Colonic mucosa (tissue), 4 donors: ENCODE data around the gene C19orf44. TPM values are rescaled to one million over a fixed set of nuclear protein-coding genes. Genes with fewer than 3 reads are reported as not detected.

ENCODE experiments used
- DNase-seq: peaks from one replicate; pipeline ENCODE4 v3.0.0-alpha.2; 2020
- H3K27ac ChIP-seq: fragments of 200-600 bp; one replicate; pipeline ENCODE4 v1.8.0; 2021
- H3K27me3 ChIP-seq: fragments of 200-600 bp; one replicate; pipeline ENCODE4 v1.8.0; 2021
- H3K36me3 ChIP-seq: fragments of 200-600 bp; one replicate; pipeline ENCODE4 v1.8.0; 2021
- H3K4me1 ChIP-seq: fragments of 200-600 bp; one replicate; pipeline ENCODE4 v1.8.0; 2021; ENCODE audit warnings: mild to moderate bottlenecking
- H3K4me3 ChIP-seq: fragments of 200-600 bp; one replicate; pipeline ENCODE4 v1.8.0; 2021
- H3K9ac ChIP-seq, 2 donors: one replicate each; pipeline ENCODE4 v1.7.0; 2013; ENCODE audit warnings: control low read depth in 2 of 2, low read depth in 2 of 2, low read length in 2 of 2
- H3K9me3 ChIP-seq: fragments of 200-600 bp; one replicate; pipeline ENCODE4 v1.8.0; 2021
- CTCF ChIP-seq: fragments of 200-600 bp; IDR thresholded peaks from one replicate; pipeline ENCODE4 v1.8.0; 2022; ENCODE audit warnings: antibody characterized with exemption, mild to moderate bottlenecking
- intact Hi-C: fragments of 100-400 bp; cut with DNase I; formaldehyde crosslinking; loops from one replicate; pipeline ENCODE4 v1.14.1; 2022
- total RNA-seq, 2 donors: library from RNA; stranded (reverse); fragmentation: NEBNext Ultra II Directional in 1 of 2; extraction: Animal tissue kit (Norgen Biotek cat#: 25700) in 1 of 2; gene quantifications; one replicate each; pipeline ENCODE4 v1.2.1, GENCODE V29; 2021
- donor health status: healthy.
- donor health status: DM: no; HTN: no; CAD: no.
- donor health status: DM: no; HTN: no; CAD: no.

The C19orf44 gene
- total RNA-seq, 2 donors from 2014 or later = 2.4 to 3.2 TPM

GRCh38 chr19:16532440-16533234 lies 36.4 kb downstream of the C19orf44 start:
- TF ChIP-seq CTCF = no peak
- intact Hi-C loops = no loop called here
- Histone ChIP-seq H3K4me1 (no peaks in the 10 kb centered on the region), H3K9ac (no peak overlapping the region), H3K27ac (no peak overlapping the region), H3K27me3 (no peaks in the 10 kb centered on the region), H3K4me3 (no peak overlapping the region), H3K36me3 (peaks cover 43% of the 10 kb centered on the region), H3K9me3 (no peaks in the 10 kb centered on the region)
- DNase-seq = no peak

- Histone ChIP-seq H3K27ac (no peak overlapping the region), H3K9ac (no peak overlapping the region), H3K9me3 (no peaks in the 10 kb centered on the region), H3K27me3 (no peaks in the 10 kb centered on the region), H3K4me3 (no peak overlapping the region), H3K36me3 (peaks cover 27% of the 10 kb centered on the region), H3K4me1 (peaks cover 9% of the 10 kb centered on the region)
- intact Hi-C loops = no loop called here
- no peak for DNase-seq
- TF ChIP-seq CTCF = no peak
These were observed 39.2 kb downstream of the C19orf44 start for GRCh38 chr19:16535381-16535780.

GRCh38 chr19:16536130-16536529 lies 39.9 kb downstream of the C19orf44 start:
- H3K9ac ChIP-seq = no peak overlapping the region
- H3K27me3 ChIP-seq = no peaks in the 10 kb centered on the region
- no peak overlapping the region for H3K27ac ChIP-seq
- peaks cover 15% of the 10 kb centered on the region for H3K4me1 ChIP-seq
- no peak for TF ChIP-seq CTCF
- H3K36me3 ChIP-seq = peaks cover 21% of the 10 kb centered on the region
- H3K4me3 ChIP-seq = no peak overlapping the region
- DNase-seq = no peak
- intact Hi-C loops = no loop called here
- H3K9me3 ChIP-seq = no peaks in the 10 kb centered on the region

GRCh38 chr19:16537111-16537510 lies 40.9 kb downstream of the C19orf44 start:
- no peaks in the 10 kb centered on the region for H3K9me3 ChIP-seq
- no peak overlapping the region for H3K27ac ChIP-seq
- H3K36me3 ChIP-seq = peaks cover 16% of the 10 kb centered on the region
- TF ChIP-seq CTCF = no peak
- intact Hi-C loops = no loop called here
- H3K4me1 ChIP-seq = peaks cover 18% of the 10 kb centered on the region
- H3K27me3 ChIP-seq = no peaks in the 10 kb centered on the region
- DNase-seq = no peak
- H3K9ac ChIP-seq = no peak overlapping the region
- H3K4me3 ChIP-seq = no peak overlapping the region

- Histone ChIP-seq H3K27me3 (no peaks in the 10 kb centered on the region), H3K9me3 (no peaks in the 10 kb centered on the region), H3K27ac (no peak overlapping the region), H3K9ac (peak overlapping the region in 1 of 2 donors; percentile 86), H3K36me3 (peaks cover under 1% of the 10 kb centered on the region), H3K4me3 (peak overlapping the region; percentile 100), H3K4me1 (peaks cover 22% of the 10 kb centered on the region)
- no peak for DNase-seq
- intact Hi-C loops = no loop called here
- TF ChIP-seq CTCF = no peak
These were observed 44.8 kb downstream of the C19orf44 start for GRCh38 chr19:16540948-16541347.
